ENCODE results near the gene CLNK. TPM values are rescaled to one million over a fixed set of nuclear protein-coding genes. Genes with fewer than 3 reads are reported as not detected.

Gene CLNK
- total and polyA plus RNA-seq, 2 experiments from 2014 or later = not detected

DNA sequence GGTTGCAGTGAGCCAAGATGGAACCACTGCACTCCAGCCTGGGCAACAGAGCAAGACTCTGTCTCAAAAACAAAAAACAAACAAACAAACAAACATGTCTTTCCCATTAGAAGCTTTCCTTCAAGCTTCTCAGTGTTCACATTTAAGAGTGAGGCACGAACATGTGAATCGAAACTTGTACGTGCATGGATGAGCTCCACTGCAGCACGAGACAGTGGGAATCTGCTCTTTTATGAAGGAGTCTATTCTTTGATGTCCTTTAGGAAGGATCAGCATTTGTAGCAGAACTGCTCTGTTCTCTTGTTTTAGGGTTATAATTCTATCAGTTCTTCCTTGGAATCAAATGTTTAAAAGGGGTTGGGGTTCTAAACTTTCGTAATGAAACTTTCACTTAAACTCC, 204.0 kb downstream of the CLNK start:
- no peak overlapping the region for H3K4me3 ChIP-seq
- H3K4me2 ChIP-seq (ENCODE audit: unreplicated experiment) = no peak overlapping the region
- H3K27ac ChIP-seq = no peak overlapping the region
- 66 to 75% methylated on average over 5 of the region's 5 CpGs for WGBS, 2 experiments (ENCODE audit: low coverage in 1 of 2, low lambda C conversion rate in 2 of 2, missing lambda C conversion rate in 2 of 2)
- no peaks in the 10 kb centered on the region for H3K36me3 ChIP-seq (ENCODE audit: low read depth)
- H3K79me2 ChIP-seq (ENCODE audit: insufficient read depth) = no peaks in the 10 kb centered on the region
- H3K4me1 ChIP-seq (ENCODE audit: insufficient read depth) = no peaks in the 10 kb centered on the region
- no peaks in the 10 kb centered on the region for H3K9me2 ChIP-seq (ENCODE audit: insufficient read depth)
- no peaks in the 10 kb centered on the region for H3K27me3 ChIP-seq (replicated peaks; ENCODE audit: insufficient read depth)
- TF ChIP-seq EZH2phosphoT487 (IDR thresholded peaks at IDR 0.05; ENCODE audit: insufficient read depth, low read depth) = no peak
- TF ChIP-seq EZH2 (IDR thresholded peaks at IDR 0.05; ENCODE audit: insufficient read depth, poor library complexity, severe bottlenecking) = no peak
- H4K20me1 ChIP-seq (ENCODE audit: insufficient read depth) = no peaks in the 10 kb centered on the region
- no peak overlapping the region for H2AFZ ChIP-seq
- no peak overlapping the region for H3K9ac ChIP-seq
- no peaks in the 10 kb centered on the region for H3K9me3 ChIP-seq (ENCODE audit: low read depth)
- in situ Hi-C loops (cut with MboI) = no loop called here
- DNase-seq = no peak
- no peaks in the 10 kb centered on the region for H3F3A ChIP-seq (ENCODE audit: insufficient read depth)

DNA sequence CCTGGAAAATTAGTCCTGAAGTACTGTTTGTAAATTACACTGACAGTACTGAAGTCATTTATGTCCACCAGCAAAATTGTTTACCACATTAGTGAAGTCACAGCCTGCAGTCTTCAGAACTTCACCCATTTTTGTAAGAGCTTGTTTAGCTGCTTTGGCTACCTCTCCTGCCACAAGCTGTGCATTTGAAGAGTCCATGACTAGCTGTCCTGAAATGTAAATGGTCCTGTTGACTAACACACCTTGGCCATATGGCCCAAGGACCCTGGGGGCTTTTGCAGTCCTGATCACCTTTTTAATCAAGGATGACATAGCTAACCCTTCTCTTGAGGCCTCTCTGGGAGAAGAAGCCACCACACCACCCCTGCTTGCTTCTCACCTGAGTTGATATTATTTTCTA, 205.9 kb downstream of the CLNK start:
- in situ Hi-C loops (cut with MboI) = no loop called here
- no peaks in the 10 kb centered on the region for H3K9me3 ChIP-seq (ENCODE audit: low read depth)
- H3K4me2 ChIP-seq (ENCODE audit: unreplicated experiment) = no peak overlapping the region
- no peak overlapping the region for H2AFZ ChIP-seq
- H4K20me1 ChIP-seq (ENCODE audit: insufficient read depth) = no peaks in the 10 kb centered on the region
- no peak overlapping the region for H3K9ac ChIP-seq
- DNase-seq = no peak
- H3K9me2 ChIP-seq (ENCODE audit: insufficient read depth) = no peaks in the 10 kb centered on the region
- TF ChIP-seq EZH2phosphoT487 (IDR thresholded peaks at IDR 0.05; ENCODE audit: insufficient read depth, low read depth) (no peak), EZH2 (IDR thresholded peaks at IDR 0.05; ENCODE audit: insufficient read depth, poor library complexity, severe bottlenecking) (no peak)
- H3K4me1 ChIP-seq (ENCODE audit: insufficient read depth) = no peaks in the 10 kb centered on the region
- no peak overlapping the region for H3K27ac ChIP-seq
- no peaks in the 10 kb centered on the region for H3K79me2 ChIP-seq (ENCODE audit: insufficient read depth)
- H3K27me3 ChIP-seq (replicated peaks; ENCODE audit: insufficient read depth) = no peaks in the 10 kb centered on the region
- no peak overlapping the region for H3K4me3 ChIP-seq
- no peaks in the 10 kb centered on the region for H3K36me3 ChIP-seq (ENCODE audit: low read depth)
- H3F3A ChIP-seq (ENCODE audit: insufficient read depth) = no peaks in the 10 kb centered on the region

DNA sequence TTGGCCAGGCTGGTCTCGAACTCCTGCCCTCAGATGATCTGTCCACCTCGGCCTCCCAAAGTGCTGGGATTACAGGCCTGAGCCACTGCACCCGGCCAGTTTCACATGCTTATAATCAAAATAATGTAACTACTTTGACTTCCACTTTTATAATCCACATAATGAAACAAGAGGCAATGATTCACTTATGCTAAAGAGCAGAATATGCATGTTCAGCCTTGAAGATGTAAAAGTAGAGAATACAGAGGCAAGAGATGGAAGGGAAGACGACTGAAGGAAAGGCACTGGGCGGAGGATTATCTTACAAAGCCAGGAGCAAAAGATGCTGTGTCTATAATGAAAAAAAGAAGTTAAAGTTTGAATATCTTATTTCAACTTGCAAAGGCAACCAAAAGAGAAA, 214.1 kb downstream of the CLNK start:
- Histone ChIP-seq H3K9me3 (ENCODE audit: low read depth) (no peaks in the 10 kb centered on the region), H3K4me3 (no peak overlapping the region), H3K79me2 (ENCODE audit: insufficient read depth) (no peaks in the 10 kb centered on the region), H3K9me2 (ENCODE audit: insufficient read depth) (no peaks in the 10 kb centered on the region), H3K4me2 (ENCODE audit: unreplicated experiment) (no peak overlapping the region), H3K36me3 (ENCODE audit: low read depth) (no peaks in the 10 kb centered on the region), H2AFZ (no peak overlapping the region), H3F3A (ENCODE audit: insufficient read depth) (no peaks in the 10 kb centered on the region), H3K27me3 (replicated peaks; ENCODE audit: insufficient read depth) (no peaks in the 10 kb centered on the region), H3K9ac (no peak overlapping the region), H4K20me1 (ENCODE audit: insufficient read depth) (no peaks in the 10 kb centered on the region), H3K4me1 (ENCODE audit: insufficient read depth) (no peaks in the 10 kb centered on the region), H3K27ac (no peak overlapping the region)
- TF ChIP-seq EZH2phosphoT487 (IDR thresholded peaks at IDR 0.05; ENCODE audit: insufficient read depth, low read depth) (no peak), EZH2 (IDR thresholded peaks at IDR 0.05; ENCODE audit: insufficient read depth, poor library complexity, severe bottlenecking) (no peak)
- in situ Hi-C loops (cut with MboI) = no loop called here
- WGBS, 2 experiments (ENCODE audit: low coverage in 1 of 2, low lambda C conversion rate in 2 of 2, missing lambda C conversion rate in 2 of 2) = 43 to 52% methylated on average over 5 of the region's 5 CpGs
- no peak for DNase-seq

- Histone ChIP-seq H3K27ac (no peak overlapping the region), H3K36me3 (ENCODE audit: low read depth) (no peaks in the 10 kb centered on the region), H4K20me1 (ENCODE audit: insufficient read depth) (no peaks in the 10 kb centered on the region), H3K9ac (no peak overlapping the region), H3K79me2 (ENCODE audit: insufficient read depth) (no peaks in the 10 kb centered on the region), H3K4me1 (ENCODE audit: insufficient read depth) (no peaks in the 10 kb centered on the region), H3F3A (ENCODE audit: insufficient read depth) (no peaks in the 10 kb centered on the region), H3K9me2 (ENCODE audit: insufficient read depth) (no peaks in the 10 kb centered on the region), H2AFZ (no peak overlapping the region), H3K4me3 (no peak overlapping the region), H3K9me3 (ENCODE audit: low read depth) (no peaks in the 10 kb centered on the region), H3K27me3 (replicated peaks; ENCODE audit: insufficient read depth) (peaks cover 11% of the 10 kb centered on the region; the same call in 1 of the 2 replicates), H3K4me2 (ENCODE audit: unreplicated experiment) (no peak overlapping the region)
- TF ChIP-seq EZH2phosphoT487 (IDR thresholded peaks at IDR 0.05; ENCODE audit: insufficient read depth, low read depth) (no peak), EZH2 (IDR thresholded peaks at IDR 0.05; ENCODE audit: insufficient read depth, poor library complexity, severe bottlenecking) (no peak)
- DNase-seq = no peak
- in situ Hi-C loops (cut with MboI) = no loop called here
- 65 to 67% methylated on average over 5 of the region's 5 CpGs for WGBS, 2 experiments (ENCODE audit: low coverage in 1 of 2, low lambda C conversion rate in 2 of 2, missing lambda C conversion rate in 2 of 2)
Observed at GRCh38 chr4:10466161-10466560, 218.4 kb downstream of the CLNK start.

- Histone ChIP-seq H2AFZ (no peak overlapping the region), H3K79me2 (ENCODE audit: insufficient read depth) (no peaks in the 10 kb centered on the region), H3K27ac (no peak overlapping the region), H3K4me3 (no peak overlapping the region), H3K27me3 (replicated peaks; ENCODE audit: insufficient read depth) (peaks cover 11% of the 10 kb centered on the region; the same call in 1 of the 2 replicates), H3K9me3 (ENCODE audit: low read depth) (no peaks in the 10 kb centered on the region), H3K4me2 (ENCODE audit: unreplicated experiment) (no peak overlapping the region), H3K4me1 (ENCODE audit: insufficient read depth) (no peaks in the 10 kb centered on the region), H4K20me1 (ENCODE audit: insufficient read depth) (no peaks in the 10 kb centered on the region), H3K9ac (no peak overlapping the region), H3F3A (ENCODE audit: insufficient read depth) (no peaks in the 10 kb centered on the region), H3K36me3 (ENCODE audit: low read depth) (no peaks in the 10 kb centered on the region), H3K9me2 (ENCODE audit: insufficient read depth) (no peaks in the 10 kb centered on the region)
- no peak for DNase-seq
- 83 to 92% methylated on average over 4 of the region's 4 CpGs for WGBS, 2 experiments (ENCODE audit: low coverage in 1 of 2, low lambda C conversion rate in 2 of 2, missing lambda C conversion rate in 2 of 2)
- TF ChIP-seq EZH2 (IDR thresholded peaks at IDR 0.05; ENCODE audit: insufficient read depth, poor library complexity, severe bottlenecking) (no peak), EZH2phosphoT487 (IDR thresholded peaks at IDR 0.05; ENCODE audit: insufficient read depth, low read depth) (no peak)
- in situ Hi-C loops (cut with MboI) = no loop called here
Observed at GRCh38 chr4:10462876-10463275, 221.7 kb downstream of the CLNK start.

Measured in GM23248 (cell line).